Measurements from ENCODE around the gene RAPGEF6.

The RAPGEF6 gene

DNA sequence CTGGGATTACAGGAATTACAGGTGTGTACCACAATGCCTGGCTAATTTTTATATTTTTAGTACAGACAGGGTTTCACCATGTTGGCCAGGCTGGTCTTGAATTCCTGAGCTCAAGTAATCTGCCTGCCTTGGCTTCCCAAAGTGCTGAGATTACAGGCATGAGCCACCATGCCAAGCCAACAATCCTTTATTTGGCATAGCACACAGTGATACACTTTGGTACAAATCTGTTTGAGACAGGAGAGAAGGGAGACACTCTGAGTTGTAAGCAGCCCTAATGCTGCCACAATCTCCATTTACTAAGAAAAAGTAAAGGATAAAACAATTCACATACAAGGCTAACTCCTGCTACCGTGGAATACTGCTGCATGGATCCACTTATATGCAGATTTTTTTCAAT lies 177.8 kb downstream of the RAPGEF6 start:
- in situ Hi-C loops (cut with HindIII; ENCODE audit: low sequenced_read_pairs), result no loop called here
- no peak for DNase-seq (ENCODE audit: low read depth)
- H3K4me3 ChIP-seq (ENCODE audit: low read depth, low read length), result no peak overlapping the region
- TF ChIP-seq, protein P1, sequence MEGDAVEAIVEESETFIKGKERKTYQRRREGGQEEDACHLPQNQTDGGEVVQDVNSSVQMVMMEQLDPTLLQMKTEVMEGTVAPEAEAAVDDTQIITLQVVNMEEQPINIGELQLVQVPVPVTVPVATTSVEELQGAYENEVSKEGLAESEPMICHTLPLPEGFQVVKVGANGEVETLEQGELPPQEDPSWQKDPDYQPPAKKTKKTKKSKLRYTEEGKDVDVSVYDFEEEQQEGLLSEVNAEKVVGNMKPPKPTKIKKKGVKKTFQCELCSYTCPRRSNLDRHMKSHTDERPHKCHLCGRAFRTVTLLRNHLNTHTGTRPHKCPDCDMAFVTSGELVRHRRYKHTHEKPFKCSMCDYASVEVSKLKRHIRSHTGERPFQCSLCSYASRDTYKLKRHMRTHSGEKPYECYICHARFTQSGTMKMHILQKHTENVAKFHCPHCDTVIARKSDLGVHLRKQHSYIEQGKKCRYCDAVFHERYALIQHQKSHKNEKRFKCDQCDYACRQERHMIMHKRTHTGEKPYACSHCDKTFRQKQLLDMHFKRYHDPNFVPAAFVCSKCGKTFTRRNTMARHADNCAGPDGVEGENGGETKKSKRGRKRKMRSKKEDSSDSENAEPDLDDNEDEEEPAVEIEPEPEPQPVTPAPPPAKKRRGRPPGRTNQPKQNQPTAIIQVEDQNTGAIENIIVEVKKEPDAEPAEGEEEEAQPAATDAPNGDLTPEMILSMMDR (IDR thresholded peaks at IDR 0.05; ENCODE audit: low read depth, low read length, missing control alignments), result no peak

DNA sequence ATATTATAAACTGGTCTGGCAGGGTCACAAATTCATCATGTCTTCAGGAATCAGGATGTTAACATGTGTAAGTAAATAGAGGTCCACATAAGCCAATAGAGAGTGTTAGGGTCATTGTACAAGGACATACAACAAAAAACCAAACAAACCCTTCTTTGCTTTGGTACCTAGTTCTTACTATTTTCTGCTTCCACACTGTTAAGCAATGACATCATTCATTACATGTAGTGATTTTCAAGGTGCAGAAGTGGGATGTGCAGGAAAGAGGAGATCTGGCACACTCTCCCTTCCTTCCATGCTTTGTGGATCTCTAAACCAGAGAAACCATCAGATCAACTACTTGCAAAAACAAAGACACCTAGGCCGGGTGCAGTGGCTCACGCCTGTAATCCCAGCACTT lies 184.1 kb downstream of the RAPGEF6 start:
- TF ChIP-seq, protein P1 (IDR thresholded peaks at IDR 0.05; ENCODE audit: low read depth, low read length, missing control alignments), result no peak

DNA sequence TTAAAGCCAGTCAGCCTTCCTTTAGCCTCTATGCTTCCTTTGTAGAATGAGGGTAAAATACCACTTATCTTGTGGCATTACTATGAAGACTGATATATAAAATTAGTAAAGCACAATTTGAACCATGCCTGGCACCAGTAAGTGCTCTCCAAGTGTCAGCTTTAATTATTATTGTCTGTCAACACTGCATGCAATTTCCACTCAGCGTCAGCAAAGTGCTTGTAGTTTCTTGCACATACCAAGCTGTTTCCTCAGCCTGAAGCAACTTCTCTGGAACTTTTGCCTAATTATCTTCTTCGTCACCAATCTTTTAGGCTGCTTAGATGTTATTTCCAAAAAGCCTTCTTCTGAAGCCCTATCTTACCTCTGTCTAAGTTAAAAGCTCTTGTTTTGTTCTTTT lies 193.8 kb downstream of the RAPGEF6 start:
- no peak for DNase-seq (ENCODE audit: low read depth)
- in situ Hi-C loops (cut with HindIII; ENCODE audit: low sequenced_read_pairs), result loop anchor here (25.0 kb wide), 1 partner anchor 571 kb away; the partner anchor contains the start of gene ACSL6
- H3K4me3 ChIP-seq (ENCODE audit: low read depth, low read length), result no peak overlapping the region
- TF ChIP-seq, protein P1 (IDR thresholded peaks at IDR 0.05; ENCODE audit: low read depth, low read length, missing control alignments), result no peak

More for the DNA sequence above, 184.1 kb downstream of the RAPGEF6 start:
- no peak overlapping the region for H3K4me3 ChIP-seq (ENCODE audit: low read depth, low read length)
- in situ Hi-C loops (cut with HindIII; ENCODE audit: low sequenced_read_pairs), result no loop called here
- DNase-seq (ENCODE audit: low read depth), result no peak

DNA sequence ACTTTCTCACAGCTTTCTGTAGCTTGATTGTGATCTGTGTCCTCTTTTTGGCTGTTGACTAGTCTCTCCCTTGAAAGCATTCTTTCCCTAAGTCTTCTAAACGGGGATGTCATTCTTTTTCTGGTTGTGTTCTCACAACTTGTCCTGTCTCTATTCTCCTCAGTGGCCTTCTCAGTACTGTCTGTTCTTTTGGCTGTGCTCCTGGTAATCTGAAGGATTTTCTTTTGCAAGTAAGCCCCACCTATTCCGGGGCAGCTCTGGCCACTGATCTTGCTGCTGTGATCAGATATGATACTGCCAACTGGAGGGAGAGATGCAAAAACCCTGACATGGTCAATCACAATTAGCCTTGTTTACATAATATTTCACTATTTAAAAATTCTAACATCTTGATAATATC lies 198.9 kb downstream of the RAPGEF6 start:
- in situ Hi-C loops (cut with HindIII; ENCODE audit: low sequenced_read_pairs), result loop anchor here (25.0 kb wide), 1 partner anchor 576 kb away; the partner anchor contains the start of gene ACSL6
- TF ChIP-seq, protein P1 (IDR thresholded peaks at IDR 0.05; ENCODE audit: low read depth, low read length, missing control alignments), result no peak
- no peak overlapping the region for H3K4me3 ChIP-seq (ENCODE audit: low read depth, low read length)
- no peak for DNase-seq (ENCODE audit: low read depth)

DNA sequence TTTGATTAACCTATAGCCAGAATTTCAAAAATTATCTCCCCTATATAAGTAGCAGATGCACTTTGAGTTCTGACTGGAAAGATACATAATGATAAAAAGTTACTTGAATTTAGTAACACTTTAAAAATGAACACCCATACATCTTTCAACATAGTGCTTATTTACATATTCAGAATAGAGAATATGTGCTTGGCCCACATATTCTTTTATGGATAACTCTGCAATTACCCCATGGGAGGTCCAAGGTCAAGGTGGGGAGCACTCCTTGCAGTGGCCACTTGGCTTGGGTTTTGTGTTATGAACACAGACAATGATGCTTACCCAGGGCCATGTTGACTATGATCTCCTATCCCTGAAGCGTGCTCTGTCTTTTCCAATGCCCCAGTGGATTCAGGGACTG lies 201.9 kb downstream of the RAPGEF6 start:
- DNase-seq (ENCODE audit: low read depth), result no peak
- in situ Hi-C loops (cut with HindIII; ENCODE audit: low sequenced_read_pairs), result loop anchor here (25.0 kb wide), 1 partner anchor 579 kb away; the partner anchor contains the start of gene ACSL6
- TF ChIP-seq, protein P1 (IDR thresholded peaks at IDR 0.05; ENCODE audit: low read depth, low read length, missing control alignments), result no peak
- no peak overlapping the region for H3K4me3 ChIP-seq (ENCODE audit: low read depth, low read length)

DNA sequence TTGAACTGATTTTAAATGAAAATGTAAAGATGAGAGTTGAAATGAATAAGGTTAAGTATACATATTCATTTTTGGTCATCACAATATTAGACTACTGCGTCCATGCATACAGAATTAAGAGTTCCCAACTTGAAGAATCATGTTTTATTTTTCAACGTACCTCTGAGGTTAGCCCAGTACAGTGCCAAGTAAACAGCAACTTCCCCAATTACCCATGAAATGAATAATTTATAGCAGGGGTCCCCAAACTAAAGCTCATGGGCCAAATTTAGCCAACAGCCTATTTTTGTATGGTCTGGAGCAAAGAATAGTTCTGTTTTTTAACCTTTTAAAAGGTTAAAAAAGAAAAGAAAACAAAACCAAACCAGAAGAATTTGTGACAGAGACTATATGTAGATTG lies 203.2 kb downstream of the RAPGEF6 start:
- H3K4me3 ChIP-seq (ENCODE audit: low read depth, low read length), result no peak overlapping the region
- TF ChIP-seq, protein P1 (IDR thresholded peaks at IDR 0.05; ENCODE audit: low read depth, low read length, missing control alignments), result no peak
- DNase-seq (ENCODE audit: low read depth), result no peak
- in situ Hi-C loops (cut with HindIII; ENCODE audit: low sequenced_read_pairs), result loop anchor here (25.0 kb wide), 1 partner anchor 581 kb away; the partner anchor contains the start of gene ACSL6
